K562 (cell line): ENCODE measurements around the gene NACA. TPM values are rescaled to one million over a fixed set of nuclear protein-coding genes. Genes with fewer than 3 reads are reported as not detected.

ENCODE experiments used
- ARID1B ChIP-seq: fragments of 450-650 bp; IDR thresholded peaks from 2 replicates; pipeline ENCODE4 v1.6.1; 2016; ENCODE audit warnings: antibody characterized with exemption, mild to moderate bottlenecking, inconsistent platforms
- BRCA1 ChIP-seq, 2 experiments: fragments of 450-650 bp in 1 of 2; sonication (generic) in 1 of 2; formaldehyde crosslinking in 1 of 2; IDR thresholded peaks; 2 replicates each; pipeline versions ENCODE4 v1.5.0 to v1.6.1; 2017 to 2020; ENCODE audit warnings: mild to moderate bottlenecking in 1 of 2, missing genetic modification reagents in 1 of 2
- CEBPG ChIP-seq, 3 experiments: fragments of 200-800 bp in 1 of 3; sonication (Bioruptor generic) in 1 of 3; sonication (generic) in 1 of 3; formaldehyde crosslinking in 1 of 3; IDR thresholded peaks in 2 of 3; conservative IDR thresholded peaks in 1 of 3; 2 replicates each; pipeline versions ENCODE4 v1.6.1 to v1.8.0; 2016 to 2022; ENCODE audit warnings: missing compliant biosample characterization in 2 of 3, missing genetic modification characterization in 2 of 3, mild to moderate bottlenecking in 1 of 3, missing genetic modification reagents in 1 of 3
- KAT8 ChIP-seq: fragments of 450-650 bp; IDR thresholded peaks from 2 replicates; pipeline ENCODE4 v1.6.1; 2016; ENCODE audit warnings: low read depth, mild to moderate bottlenecking
- LEF1 ChIP-seq: fragments of 450-650 bp; IDR thresholded peaks from 2 replicates; pipeline ENCODE4 v1.6.1; 2016; ENCODE audit warnings: mild to moderate bottlenecking
- MTA1 ChIP-seq: fragments of 450-650 bp; IDR thresholded peaks from 2 replicates; pipeline ENCODE4 v1.6.1; 2017; ENCODE audit warnings: borderline replicate concordance
- NCOR1 ChIP-seq: fragments of 450-650 bp; IDR thresholded peaks from 2 replicates; pipeline ENCODE4 v1.6.1; 2016; ENCODE audit warnings: mild to moderate bottlenecking, moderate library complexity
- NONO ChIP-seq, 2 experiments: fragments of 200-400 bp in 1 of 2; fragments of 450-650 bp in 1 of 2; formaldehyde crosslinking in 1 of 2; IDR thresholded peaks; 2 replicates each; pipeline ENCODE4 v1.6.1; 2017; ENCODE audit warnings: low read depth in 2 of 2, mild to moderate bottlenecking in 2 of 2, moderate library complexity in 2 of 2, low read length in 1 of 2
- POLR2AphosphoS5 ChIP-seq: IDR thresholded peaks from 2 replicates; pipeline ENCODE4 v1.6.1; 2011; ENCODE audit warnings: mild to moderate bottlenecking, low read depth, low read length, moderate library complexity; ENCODE audit not compliant: control insufficient read depth, insufficient read depth
- POLR3G ChIP-seq: IDR thresholded peaks from 2 replicates; pipeline ENCODE4 v1.6.1; 2011; ENCODE audit not compliant: insufficient read length, insufficient replicate concordance; ENCODE audit errors: extremely low read depth
- SIN3A ChIP-seq, 2 experiments: fragments of 150-350 bp in 1 of 2; IDR thresholded peaks; 2 replicates each; pipeline ENCODE4 v1.6.1; 2011 to 2016; ENCODE audit warnings: borderline replicate concordance in 2 of 2, low read depth in 2 of 2, low read length in 2 of 2, mild to moderate bottlenecking in 2 of 2, moderate library complexity in 2 of 2; ENCODE audit not compliant: control insufficient read depth in 1 of 2
- SMARCA4 ChIP-seq: fragments of 450-650 bp; IDR thresholded peaks from 2 replicates; pipeline ENCODE4 v1.6.1; 2016
- TAF9B ChIP-seq: fragments of 450-650 bp; IDR thresholded peaks from 2 replicates; pipeline ENCODE4 v1.6.1; 2018; ENCODE audit warnings: mild to moderate bottlenecking; ENCODE audit not compliant: partially characterized antibody
- TAL1 ChIP-seq: fragments of 450-650 bp; IDR thresholded peaks from 2 replicates; pipeline ENCODE4 v1.6.1; 2016; ENCODE audit warnings: mild to moderate bottlenecking
- TCF3 ChIP-seq: sonication (generic); formaldehyde crosslinking; IDR thresholded peaks from 2 replicates; pipeline ENCODE4 v1.4.0; 2020; ENCODE audit warnings: mild to moderate bottlenecking, missing genetic modification reagents
- ZC3H11A ChIP-seq: IDR thresholded peaks from 2 replicates; pipeline ENCODE4 v1.6.1; 2012; ENCODE audit warnings: low read depth, low read length, improper control_type of control experiment
- ZEB2 ChIP-seq: fragments of 450-650 bp; IDR thresholded peaks from 2 replicates; pipeline ENCODE4 v1.6.1; 2016
- ZKSCAN1 ChIP-seq: fragments of 150-350 bp; IDR thresholded peaks from 2 replicates; pipeline ENCODE4 v1.6.1; 2016; ENCODE audit warnings: low read depth, low read length
- ZNF197 ChIP-seq: fragments of 200-800 bp; sonication (Bioruptor generic); IDR thresholded peaks from 2 replicates; pipeline ENCODE4 v1.6.1; 2016; ENCODE audit warnings: low read depth, missing genetic modification characterization, missing compliant biosample characterization
- ZNF224 ChIP-seq: sonication (generic); formaldehyde crosslinking; IDR thresholded peaks from 2 replicates; pipeline ENCODE4 v1.8.0; 2022; ENCODE audit warnings: mild to moderate bottlenecking, missing genetic modification reagents
- ZNF507 ChIP-seq: conservative IDR thresholded peaks from 2 replicates; pipeline ENCODE4 v1.6.1; 2017; ENCODE audit warnings: missing genetic modification characterization, missing compliant biosample characterization
- ZNF655 ChIP-seq: fragments of 250-450 bp; sonication (Bioruptor Pico); IDR thresholded peaks from 2 replicates; pipeline ENCODE4 v1.5.0; 2021
- ZNF668 ChIP-seq: fragments of 250-450 bp; sonication (Bioruptor Pico); IDR thresholded peaks from 2 replicates; pipeline ENCODE4 v1.8.0; 2022; ENCODE audit warnings: mild to moderate bottlenecking, inconsistent platforms
- ZNF778 ChIP-seq: fragments of 450-650 bp; formaldehyde crosslinking; IDR thresholded peaks from 2 replicates; pipeline ENCODE4 v1.4.0; 2020; ENCODE audit warnings: mild to moderate bottlenecking, moderate library complexity
- polyA plus RNA-seq, 8 experiments: library from polyadenylated mRNA; depleted of rRNA in 4 of 8; stranded (reverse) in 5 of 8; unstranded in 3 of 8; fragments of >200 nt; fragmentation: Nextera tagmentation in 2 of 8; fragmentation: Illumina TruSeq in 1 of 8; extraction: Ambion mirVana in 2 of 8; extraction: Trizol in 1 of 8; gene quantifications; 2 replicates each; pipeline versions ENCODE4 v1.2.1 to v1.2.3, GENCODE V29; 2011 to 2014; ENCODE audit warnings: inconsistent platforms in 1 of 8, missing spikeins in 1 of 8
- total RNA-seq, 7 experiments: library from RNA; depleted of rRNA in 6 of 7; stranded (reverse); fragments of >200 nt in 6 of 7; fragmentation: Illumina TruSeq in 2 of 7; extraction: Trizol in 2 of 7; gene quantifications; 2 replicates each; pipeline versions ENCODE4 v1.2.1 to v1.2.3, GENCODE V29; 2011 to 2021; ENCODE audit warnings: low replicate concordance in 1 of 7
- TF ChIP-seq, protein P1 (sequence below): fragments of 250-450 bp; sonication (Bioruptor Pico); IDR thresholded peaks from 2 replicates; pipeline ENCODE4 v1.6.1; 2021; ENCODE audit warnings: mild to moderate bottlenecking
- TF ChIP-seq, protein P2 (sequence below): fragments of 450-650 bp; IDR thresholded peaks from 2 replicates; pipeline ENCODE4 v1.6.1; 2018; ENCODE audit not compliant: partially characterized antibody

The NACA gene
- total and polyA plus RNA-seq, 9 of the 15 experiments (the other 6 are each of a cell fraction or from before 2014, with no cell fraction given): 1,030 to 2,416 (median 1,645) TPM

GRCh38 chr12:56721216-56721615 lies 3.9 kb downstream of the NACA start (continued):
- TF ChIP-seq ZNF655 (no peak), CEBPG (CRISPR knock-in tag; IDR thresholded peaks at IDR 0.05) (no peak), CEBPG (tag; conservative IDR thresholded peaks at IDR 0.05 in 1 of 2, IDR thresholded peaks at IDR 0.05 in 1 of 2) (no peak), ZC3H11A (no peak), ZNF224 (CRISPR knock-in tag) (no peak), ZNF507 (tag) (no peak), ZKSCAN1 (no peak), BRCA1 (IDR thresholded peaks at IDR 0.05) (no peak), BRCA1 (CRISPR knock-in tag; IDR thresholded peaks at IDR 0.05) (no peak), LEF1 (no peak), SIN3A (IDR thresholded peaks at IDR 0.05; ENCODE audit: borderline replicate concordance in 2 of 2, control insufficient read depth in 1 of 2, low read depth in 2 of 2, low read length in 2 of 2) (peak; percentile 37 to 49; a peak in 1 of 4 replicates), ZNF668 (CRISPR knock-in tag) (no peak), NCOR1 (peak; percentile 39; the same call in 1 of the 2 replicates), ZNF778 (CRISPR knock-in tag) (no peak), NONO (IDR thresholded peaks at IDR 0.05; ENCODE audit: low read depth in 2 of 2, low read length in 1 of 2) (no peak), ZNF197 (CRISPR knock-in tag) (no peak), TAL1 (peak; percentile 17; the same call in 1 of the 2 replicates), POLR2AphosphoS5 (0 out of 2 replicates have a peak, but pooled peaks have one; percentile 18), ARID1B (peak; percentile 62), MTA1 (no peak), ZEB2 (peak; percentile 44; the same call in 1 of the 2 replicates), POLR3G (no peak), SMARCA4 (0 out of 2 replicates have a peak, but pooled peaks have one; percentile 30), KAT8 (no peak), TCF3 (CRISPR knock-in tag) (0 out of 2 replicates have a peak, but pooled peaks have one; percentile 13), TAF9B (peak; percentile 34)
- TF ChIP-seq, protein P1, sequence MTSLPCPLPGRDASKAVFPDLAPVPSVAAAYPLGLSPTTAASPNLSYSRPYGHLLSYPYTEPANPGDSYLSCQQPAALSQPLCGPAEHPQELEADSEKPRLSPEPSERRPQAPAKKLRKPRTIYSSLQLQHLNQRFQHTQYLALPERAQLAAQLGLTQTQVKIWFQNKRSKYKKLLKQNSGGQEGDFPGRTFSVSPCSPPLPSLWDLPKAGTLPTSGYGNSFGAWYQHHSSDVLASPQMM: no peak
- TF ChIP-seq, protein P2, sequence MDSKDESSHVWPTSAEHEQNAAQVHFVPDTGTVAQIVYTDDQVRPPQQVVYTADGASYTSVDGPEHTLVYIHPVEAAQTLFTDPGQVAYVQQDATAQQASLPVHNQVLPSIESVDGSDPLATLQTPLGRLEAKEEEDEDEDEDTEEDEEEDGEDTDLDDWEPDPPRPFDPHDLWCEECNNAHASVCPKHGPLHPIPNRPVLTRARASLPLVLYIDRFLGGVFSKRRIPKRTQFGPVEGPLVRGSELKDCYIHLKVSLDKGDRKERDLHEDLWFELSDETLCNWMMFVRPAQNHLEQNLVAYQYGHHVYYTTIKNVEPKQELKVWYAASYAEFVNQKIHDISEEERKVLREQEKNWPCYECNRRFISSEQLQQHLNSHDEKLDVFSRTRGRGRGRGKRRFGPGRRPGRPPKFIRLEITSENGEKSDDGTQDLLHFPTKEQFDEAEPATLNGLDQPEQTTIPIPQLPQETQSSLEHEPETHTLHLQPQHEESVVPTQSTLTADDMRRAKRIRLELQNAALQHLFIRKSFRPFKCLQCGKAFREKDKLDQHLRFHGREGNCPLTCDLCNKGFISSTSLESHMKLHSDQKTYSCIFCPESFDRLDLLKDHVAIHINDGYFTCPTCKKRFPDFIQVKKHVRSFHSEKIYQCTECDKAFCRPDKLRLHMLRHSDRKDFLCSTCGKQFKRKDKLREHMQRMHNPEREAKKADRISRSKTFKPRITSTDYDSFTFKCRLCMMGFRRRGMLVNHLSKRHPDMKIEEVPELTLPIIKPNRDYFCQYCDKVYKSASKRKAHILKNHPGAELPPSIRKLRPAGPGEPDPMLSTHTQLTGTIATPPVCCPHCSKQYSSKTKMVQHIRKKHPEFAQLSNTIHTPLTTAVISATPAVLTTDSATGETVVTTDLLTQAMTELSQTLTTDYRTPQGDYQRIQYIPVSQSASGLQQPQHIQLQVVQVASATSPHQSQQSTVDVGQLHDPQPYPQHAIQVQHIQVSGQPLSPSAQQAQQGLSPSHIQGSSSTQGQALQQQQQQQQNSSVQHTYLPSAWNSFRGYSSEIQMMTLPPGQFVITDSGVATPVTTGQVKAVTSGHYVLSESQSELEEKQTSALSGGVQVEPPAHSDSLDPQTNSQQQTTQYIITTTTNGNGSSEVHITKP: peak; percentile 60
